HG03442 (cell line): Measurements from ENCODE around the gene NFAM1.

Source experiments
- ATAC-seq: cut with Tn5 transposase; IDR thresholded peaks from one replicate; pipeline ENCODE4 v1.9.1; 2021; ENCODE audit warnings: mild to moderate bottlenecking, moderate library complexity; ENCODE audit not compliant: unreplicated experiment

NFAM1 gene, protein sequence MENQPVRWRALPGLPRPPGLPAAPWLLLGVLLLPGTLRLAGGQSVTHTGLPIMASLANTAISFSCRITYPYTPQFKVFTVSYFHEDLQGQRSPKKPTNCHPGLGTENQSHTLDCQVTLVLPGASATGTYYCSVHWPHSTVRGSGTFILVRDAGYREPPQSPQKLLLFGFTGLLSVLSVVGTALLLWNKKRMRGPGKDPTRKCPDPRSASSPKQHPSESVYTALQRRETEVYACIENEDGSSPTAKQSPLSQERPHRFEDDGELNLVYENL

DNA sequence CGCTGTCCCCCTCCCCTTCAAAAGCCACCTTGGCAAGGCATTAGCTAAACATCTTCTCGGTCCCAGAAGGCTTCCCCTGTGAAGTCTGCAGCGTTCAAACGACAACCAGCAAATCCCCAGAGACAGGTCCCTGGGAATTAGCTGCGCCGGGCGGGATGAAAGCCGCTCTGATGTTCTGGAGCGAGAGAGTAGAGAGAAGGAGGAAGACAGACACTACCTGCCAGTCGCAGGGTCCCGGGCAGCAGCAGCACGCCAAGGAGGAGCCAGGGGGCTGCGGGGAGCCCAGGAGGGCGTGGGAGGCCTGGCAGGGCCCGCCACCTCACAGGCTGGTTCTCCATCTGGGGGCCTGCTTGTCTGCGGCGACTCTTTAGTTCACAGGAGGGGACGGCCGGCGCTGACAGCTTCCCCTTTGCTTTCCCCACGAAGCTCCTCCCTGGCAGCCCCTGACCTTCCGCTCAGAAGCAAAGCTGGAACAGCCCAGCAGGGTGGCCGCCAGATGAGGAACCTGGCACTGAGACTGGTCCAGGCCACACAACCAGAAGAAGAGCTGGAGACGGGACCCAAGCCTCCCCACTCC, at the start of gene NFAM1:
TSS of gene NFAM1 (minus strand) at position 384 of the 577 bp plus-strand sequence. CDS start at position 338, 46 bp downstream.
- no peak for ATAC-seq

DNA sequence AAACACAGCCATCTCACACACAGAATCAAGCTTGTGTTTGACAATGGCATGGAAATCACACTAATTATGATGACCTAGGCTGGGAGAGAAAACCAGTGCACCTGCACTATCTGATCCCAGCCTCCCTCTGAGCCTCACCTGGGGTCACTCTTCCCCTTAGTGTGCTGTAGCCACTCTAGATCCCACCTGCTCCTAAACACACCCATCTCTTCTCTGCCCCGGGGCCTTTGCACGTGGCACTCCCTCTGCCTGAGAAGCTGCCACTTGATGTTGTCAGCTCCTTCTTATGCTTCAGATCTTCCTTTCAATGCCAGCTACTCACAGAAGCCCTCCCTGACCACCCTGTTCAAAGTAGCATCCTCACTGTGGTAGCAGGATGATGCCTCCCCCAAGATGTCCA, 42.9 kb upstream of the NFAM1 start:
- ATAC-seq, result no peak

DNA sequence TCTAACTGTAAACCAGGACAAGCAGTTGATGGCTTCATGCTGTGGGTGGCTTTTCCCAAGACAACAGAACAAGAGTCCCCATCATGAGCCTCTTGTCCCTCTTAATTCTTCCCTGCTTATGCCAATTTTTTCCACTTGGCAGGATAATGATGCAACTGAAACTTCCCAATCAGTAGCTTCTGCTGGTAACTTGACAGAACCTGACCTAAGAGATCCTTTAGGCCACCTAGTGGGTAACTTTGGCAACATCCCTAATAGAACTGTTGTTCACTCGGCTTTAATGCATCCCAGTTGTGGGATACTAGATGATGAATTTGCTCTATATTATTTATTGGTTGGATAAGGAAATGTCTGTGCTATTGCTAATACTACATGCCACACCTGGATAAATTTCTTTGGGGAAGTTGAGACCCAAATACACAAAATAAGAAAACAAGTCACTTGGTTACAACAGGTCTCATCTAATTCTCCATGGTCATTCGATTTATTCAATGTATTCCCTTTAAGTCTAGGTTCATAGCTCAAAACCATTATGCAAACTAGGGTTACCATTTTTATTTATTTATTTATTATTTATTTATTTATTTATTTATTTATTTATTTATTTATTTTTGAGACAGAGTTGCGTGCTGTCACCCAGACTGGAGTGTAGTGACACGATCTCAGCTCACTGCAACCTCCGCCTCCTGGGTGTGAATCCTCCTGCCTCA, 41.4 kb upstream of the NFAM1 start:
- ATAC-seq, result no peak

DNA sequence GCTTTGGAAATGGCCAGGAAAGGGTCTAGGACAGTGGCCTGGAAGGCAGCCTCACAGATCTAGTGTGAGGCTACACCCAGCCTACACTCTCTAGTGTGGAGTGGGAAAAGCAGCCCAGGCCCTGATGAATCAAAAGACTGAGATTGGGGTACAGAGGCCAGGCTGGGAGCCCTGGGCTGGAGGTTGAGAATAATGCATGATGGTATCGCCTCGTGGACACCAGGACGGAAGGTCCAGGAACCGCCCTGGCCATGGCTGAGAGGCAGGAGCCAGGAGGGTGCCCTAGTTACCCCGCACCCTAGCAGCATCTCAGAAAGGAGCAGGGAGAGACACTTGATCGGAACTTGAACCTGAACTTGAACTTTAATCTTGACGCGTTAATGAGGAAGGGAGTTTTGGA, 40.5 kb upstream of the NFAM1 start:
- ATAC-seq, result no peak

DNA sequence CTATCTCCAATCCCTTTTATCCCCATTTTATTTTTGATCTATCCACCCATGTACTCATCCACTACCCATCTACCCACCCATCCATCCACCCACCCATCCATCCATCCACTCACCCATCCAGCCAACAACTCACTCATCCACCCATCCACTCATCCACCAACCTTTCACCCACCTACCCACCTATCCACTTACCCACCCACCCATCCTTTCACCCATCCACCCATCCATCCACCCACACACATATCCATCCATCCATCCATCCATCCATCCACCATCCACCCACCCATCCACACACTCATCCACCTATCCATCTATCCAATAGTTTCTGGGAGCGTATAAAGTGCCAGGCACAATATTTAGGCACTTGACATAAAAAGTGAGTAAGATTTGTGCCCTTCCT, 39.2 kb upstream of the NFAM1 start:
- no peak for ATAC-seq

DNA sequence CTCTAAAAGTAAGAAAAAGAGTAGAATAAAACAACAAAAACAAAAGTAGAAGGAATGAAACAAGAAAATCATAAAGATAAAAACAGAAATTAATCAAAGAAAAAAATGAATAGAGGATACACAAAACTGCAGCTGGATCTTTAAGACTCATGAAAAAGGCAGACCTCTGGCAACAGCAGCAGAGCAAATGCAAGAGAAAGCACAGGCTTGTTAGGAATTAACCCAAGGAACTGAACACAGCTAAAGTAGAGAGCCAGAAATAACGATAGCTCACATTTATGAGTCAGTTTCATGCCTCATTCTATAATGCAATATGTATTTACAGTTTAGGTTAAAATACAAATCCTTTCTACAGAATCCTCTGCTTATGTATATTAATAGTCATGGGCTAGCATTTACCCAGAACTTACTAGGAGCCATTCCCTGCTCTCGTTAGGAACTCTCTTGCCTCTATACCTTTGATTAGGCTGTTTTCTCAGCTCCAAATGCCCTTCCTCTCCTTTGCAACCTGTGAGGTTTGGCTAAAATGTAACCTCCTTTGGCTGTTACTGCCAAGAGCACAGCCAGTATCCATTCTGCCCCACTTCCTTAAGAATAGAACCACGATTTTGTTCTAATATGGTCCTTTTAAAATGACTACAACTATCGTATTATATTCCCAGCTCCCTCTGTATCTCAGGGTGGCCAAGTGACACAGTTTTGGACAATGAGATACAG, 38.3 kb upstream of the NFAM1 start:
- no peak for ATAC-seq

DNA sequence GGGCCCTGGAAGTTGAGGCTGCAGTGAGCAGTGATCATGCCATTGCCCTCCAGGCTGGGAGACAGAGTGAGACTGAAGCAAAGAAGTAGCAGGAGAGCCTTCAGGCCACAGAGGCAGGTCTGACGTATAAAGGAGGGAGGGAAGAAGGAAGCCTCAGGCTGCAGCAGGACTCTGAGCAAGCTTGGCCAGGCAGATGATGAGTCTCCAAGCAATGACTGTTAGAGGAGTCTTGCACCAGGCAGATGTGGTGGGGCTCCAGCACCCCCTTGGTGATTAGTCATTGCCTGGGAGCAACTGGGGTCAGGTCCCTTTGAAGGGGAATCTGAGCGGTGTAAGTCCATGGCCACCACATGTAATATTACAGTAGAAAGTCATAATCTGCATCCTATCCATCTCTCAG, 36.6 kb upstream of the NFAM1 start:
- ATAC-seq, result no peak

DNA sequence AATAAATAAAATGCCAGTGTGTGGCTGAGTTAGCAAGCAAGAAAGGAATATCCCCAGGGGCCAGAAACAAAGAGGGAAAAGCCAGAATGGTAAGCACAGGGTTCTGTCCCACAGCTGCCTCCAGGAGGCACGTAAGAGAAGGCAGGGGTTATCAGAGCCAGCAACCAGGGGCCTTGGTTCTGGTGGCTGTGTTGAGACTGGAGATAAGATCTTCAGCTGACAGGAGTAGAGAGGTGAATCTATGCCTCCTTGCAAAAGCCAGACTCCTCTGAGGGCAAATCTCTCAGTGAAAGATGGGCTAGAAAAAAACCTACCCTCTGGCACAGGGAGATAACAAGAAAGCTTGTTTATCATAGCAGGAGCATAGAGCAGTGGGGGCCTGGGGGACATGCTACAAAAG, 29.8 kb upstream of the NFAM1 start:
- no peak for ATAC-seq

DNA sequence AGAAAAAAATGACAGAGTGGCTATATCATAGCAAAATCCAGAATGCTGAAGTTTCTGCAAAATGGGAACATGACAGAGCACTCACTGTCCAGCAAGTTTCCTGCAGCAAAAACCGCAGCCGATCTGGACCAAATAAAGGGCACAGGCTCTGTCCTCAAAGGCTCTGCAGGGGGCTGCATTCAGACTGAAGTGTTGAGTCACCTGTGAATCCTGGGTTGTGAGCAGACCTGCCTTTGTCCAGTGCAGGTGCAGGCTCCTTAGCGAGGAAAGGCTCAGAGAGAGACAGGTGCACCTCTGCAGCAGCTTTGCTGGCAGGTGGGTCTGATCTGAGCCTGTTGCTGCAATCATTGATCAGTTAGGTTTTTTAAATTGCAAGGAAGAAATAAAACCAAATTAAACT, 29.3 kb upstream of the NFAM1 start:
- no peak for ATAC-seq

DNA sequence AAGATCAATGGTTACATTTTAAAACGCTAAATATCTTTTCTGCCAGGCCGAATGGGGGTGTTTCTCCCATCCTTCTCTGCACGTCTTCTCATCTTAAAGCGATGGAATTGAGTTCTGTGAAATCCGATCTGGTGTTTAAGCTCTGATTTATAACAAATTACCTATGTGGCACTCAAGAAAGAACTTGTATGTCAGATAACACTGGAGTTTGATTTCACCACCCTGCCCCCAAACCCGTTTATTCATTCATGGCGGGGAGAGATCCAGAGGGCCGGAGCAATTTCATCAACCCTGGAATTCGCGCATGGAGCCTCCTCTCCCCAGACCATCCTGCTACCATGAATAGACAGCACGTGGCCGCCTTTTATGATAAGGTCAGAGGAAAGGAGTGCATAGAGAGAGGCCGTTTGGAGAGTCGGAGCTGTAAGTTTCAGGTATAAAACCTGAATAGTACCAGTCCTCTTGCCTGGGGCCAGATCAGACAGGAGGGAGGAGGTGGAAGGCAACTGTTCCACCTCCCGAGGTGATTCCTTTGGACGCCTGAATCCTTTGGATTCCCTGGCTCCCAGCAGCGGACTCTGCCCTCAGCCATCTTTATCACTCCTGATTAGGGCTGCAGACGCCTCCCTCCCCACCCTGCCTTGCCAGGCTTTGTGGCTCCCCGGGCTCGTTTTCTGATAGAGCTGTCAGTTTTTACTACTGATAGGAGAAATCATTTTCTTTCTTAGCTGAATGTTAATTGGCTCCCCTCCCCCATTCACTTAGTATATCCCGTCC, 27.3 kb upstream of the NFAM1 start:
- no peak for ATAC-seq

DNA sequence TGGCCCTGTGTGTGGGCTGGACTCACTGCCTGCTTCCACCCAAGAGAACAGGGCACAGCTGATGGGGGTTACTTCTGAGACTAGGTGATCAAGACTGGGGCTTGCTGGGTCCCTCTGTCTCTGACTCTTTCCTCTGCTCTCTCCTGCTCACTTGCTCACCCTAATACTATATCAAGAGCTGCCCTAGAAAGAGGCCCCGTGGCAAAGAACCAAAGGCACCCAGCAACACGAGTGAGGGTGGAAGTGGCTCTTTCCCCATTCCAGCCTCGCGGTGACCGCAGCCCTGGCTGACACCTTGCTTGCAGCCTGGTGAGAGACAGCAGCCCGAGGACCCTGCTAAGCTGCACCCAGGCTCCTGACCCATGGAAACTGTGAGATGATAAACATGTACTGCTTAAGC, 20.7 kb upstream of the NFAM1 start:
- ATAC-seq, result no peak

DNA sequence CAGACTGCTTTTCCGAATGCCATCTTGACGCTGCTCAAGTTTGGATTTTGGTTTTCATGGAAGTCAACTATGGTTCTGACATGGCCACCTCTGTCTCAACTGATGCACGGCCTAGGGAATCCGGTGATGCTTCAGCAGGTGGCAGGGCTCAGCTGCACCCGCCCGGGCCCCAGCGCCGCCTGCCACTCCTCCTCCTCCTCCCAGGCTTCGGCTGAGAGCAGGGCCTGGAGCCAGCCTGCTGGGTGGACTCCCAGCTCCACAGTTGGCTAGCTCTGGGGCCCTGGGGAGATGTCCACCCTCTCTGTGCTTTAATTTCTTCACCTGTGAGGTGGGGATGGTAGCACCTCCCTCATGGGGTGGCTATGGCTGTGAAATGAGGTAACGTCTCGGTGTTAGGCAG, 20.3 kb upstream of the NFAM1 start:
- no peak for ATAC-seq

DNA sequence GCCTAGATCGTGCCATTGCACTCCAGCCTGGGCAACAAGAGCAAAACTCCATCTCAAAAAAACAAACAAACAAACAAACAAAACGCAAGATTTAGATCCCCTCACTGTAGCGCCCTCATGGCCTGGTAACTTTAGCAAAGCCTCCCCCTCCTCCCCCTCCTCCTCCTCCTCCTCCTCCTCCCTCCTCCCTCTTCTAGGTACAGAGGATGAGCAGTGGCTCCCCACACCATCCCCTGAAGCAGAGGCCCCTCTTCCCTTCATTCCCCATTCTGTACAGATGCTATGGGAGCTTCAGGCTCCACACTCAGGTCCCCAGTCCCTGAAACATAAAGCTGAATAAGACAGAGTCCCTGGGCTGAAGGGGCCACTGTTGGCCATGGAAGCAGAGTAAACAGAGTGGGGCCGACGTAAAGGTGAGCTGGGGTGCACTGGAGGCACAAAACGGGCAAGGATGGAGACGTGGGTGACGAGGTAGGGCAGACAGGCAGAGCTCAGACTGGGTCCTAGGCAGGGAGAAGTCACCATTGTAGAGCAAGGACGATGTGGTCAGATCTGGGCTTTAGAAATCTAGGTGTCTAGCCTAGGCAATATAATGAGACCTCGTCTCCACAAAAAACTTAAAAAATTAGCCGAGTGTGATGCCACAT, 19.4 kb upstream of the NFAM1 start:
- ATAC-seq, result no peak

DNA sequence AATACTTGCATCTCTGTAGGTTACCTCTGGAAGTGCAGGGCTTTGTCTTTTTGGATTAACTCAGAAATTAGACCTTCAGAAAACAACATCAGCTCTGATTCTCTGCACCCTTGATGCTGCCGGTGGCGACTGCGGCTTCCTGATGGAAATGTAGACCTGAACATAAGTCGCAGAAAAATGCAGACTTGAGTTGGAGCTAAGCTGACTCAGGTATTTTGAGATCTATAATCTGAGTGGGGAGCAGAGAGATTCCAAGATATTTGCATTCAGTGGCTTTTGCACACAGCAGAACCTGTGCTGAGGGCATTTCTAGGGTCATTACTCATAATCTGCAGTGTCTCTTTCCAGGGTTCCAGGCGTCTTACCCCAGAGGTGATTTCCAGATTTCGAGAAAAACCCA, 18.7 kb upstream of the NFAM1 start:
- no peak for ATAC-seq

DNA sequence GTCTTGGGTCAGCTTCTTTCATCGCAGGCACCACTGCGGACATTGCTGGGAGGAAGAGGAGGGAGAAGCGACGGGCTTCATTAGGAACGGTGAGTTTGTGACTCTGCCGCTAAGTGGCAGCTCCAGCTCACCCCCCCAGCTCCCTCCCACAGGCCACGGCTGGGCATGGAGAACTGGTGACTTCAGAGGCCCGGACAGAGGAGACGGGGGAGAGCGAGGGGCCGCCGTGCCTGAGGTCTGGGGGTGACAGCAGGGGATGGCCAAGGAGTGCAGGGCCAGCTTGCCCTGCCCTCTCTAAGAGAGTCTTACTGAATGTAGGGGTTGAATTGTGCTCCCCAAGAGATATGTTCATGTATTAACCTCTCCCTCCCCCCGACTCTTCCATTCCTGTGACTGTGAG, 13.9 kb upstream of the NFAM1 start:
- ATAC-seq, result no peak

DNA sequence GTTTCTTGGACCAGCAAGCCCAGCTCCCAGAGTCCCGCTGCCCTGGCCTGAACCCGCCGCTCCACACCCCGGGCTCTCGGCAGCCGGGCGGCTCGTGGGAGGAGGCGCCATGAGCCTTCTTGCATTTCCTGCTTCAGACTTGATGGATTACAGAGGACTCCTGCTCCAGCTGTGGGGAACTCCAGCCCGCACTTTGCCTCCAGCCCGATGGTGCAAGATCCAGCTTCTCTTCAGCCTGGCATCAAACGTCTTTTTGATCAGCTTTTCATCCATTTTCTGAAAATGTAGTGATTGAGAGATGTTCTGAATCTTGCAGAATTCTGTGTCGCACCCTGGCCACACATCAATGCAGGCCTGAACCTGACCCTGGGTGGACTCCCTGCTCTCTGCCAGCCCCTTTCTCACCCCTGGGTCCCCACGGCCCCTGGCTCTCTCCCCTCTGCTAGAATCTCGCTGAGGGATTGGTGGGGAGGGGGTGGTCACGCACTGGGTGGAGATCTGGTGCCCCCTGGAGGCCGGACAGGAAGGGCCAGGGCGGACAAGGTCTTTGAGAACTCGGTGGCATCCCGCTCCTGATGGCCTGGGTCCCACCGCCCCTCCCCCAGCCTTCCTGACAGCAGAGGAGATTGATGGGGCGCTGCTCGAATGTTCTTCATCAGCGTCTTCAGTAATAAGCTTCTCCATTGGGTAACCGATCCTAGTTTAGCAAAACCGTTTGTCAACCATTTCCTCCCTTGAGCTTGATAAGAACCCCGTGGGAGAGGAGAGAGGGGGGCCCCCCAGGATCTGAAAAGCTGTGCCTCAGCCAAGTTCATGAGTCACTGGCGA, 12.1 kb upstream of the NFAM1 start:
- no peak for ATAC-seq

DNA sequence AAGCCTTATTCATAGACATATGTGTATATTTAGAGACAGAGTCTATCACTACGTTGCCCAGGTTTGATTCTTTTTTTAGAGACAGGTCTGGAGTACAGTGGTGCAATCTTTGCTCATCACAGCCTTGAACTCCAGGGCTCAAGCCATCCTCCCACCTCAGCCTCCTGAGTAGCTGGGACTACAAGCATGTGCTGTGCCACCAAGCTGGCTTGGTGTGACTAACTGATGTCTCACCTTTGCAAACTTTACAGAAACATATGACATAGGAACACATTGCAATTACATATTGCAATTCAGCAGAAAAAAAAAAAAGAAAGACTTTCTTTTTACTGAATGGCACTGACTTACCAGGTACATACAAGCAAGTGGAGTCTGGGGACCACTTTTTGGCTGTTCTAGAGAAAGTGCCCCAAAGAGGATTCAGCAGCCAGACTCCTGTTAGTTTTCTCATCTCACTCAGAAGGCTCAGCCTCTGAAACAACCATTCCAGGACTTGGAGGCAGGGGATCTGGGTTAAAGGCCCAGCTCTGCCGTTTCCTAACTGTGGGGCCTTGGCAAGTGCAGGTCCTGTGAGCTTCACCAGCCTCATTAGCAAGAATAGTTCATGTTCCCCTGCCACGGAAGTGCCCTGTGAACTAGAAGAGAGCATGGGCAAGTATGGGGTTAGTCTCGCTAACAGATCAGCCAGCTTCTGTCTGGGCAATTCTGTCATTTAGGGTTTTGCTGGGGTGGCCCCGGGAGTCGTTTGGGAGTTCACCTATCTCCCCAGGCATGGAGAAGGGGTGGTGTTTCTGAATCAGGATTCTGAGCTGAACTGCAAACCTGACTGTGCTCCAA, 11.3 kb upstream of the NFAM1 start:
- ATAC-seq, result no peak

DNA sequence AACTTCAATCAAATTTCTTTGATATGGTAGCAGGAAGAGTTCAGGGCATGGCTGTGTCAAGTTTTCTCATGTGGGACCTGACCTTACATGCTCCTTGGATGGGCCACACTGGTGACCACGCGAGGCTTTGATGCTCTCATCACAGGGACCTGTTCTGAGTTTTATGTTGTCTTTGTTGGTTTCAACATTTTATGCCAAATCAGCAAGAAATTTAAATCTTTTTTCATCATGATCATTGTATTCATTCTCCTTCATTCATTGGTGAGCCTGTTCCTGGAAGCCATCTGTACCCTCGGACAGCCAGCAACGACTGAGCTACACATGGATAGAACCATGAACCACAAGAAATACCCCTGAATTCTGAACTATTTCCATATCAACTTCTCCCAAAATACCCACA, 10.5 kb upstream of the NFAM1 start:
- no peak for ATAC-seq

DNA sequence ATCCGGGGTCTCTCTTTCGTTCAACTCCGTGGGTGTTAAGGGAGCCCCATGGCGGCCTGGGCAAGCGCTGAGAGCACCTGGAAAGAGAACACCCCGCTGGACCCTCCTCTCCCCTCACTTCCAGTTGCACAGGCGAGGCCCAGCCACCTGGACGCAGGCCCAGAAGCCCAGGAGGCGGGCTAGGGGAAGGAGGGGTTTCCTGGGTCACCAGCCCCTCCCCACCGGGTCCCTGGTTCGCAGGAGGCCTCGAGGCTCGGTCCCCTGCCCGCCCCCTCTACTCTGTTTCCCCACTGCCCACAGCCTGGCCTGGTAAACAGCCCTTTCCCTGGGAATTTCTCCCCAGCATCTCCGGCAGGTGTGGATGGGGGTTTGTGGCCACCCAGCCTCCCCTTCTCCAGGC, 8.5 kb upstream of the NFAM1 start:
- no peak for ATAC-seq
